KMS-11 (cell line): ENCODE measurements around the gene HIF3A.

ENCODE experiments used
- H2AFZ ChIP-seq: fragments of 200-600 bp; sonication (generic); 2 replicates; pipeline ENCODE4 v1.6.1; 2016; ENCODE audit warnings: antibody characterized with exemption, mixed run types, low read depth
- H3K27ac ChIP-seq: fragments of 200-600 bp; sonication (generic); 2 replicates; pipeline ENCODE4 v1.6.1; 2016; ENCODE audit warnings: mild to moderate bottlenecking, mixed run types
- H3K27me3 ChIP-seq: fragments of 200-600 bp; sonication (generic); 2 replicates; pipeline ENCODE4 v1.6.1; 2017; ENCODE audit warnings: mild to moderate bottlenecking, low read depth, mixed run types, moderate library complexity; ENCODE audit not compliant: insufficient read depth
- H3K36me3 ChIP-seq: fragments of 200-600 bp; sonication (generic); 2 replicates; pipeline ENCODE4 v1.6.1; 2017; ENCODE audit warnings: mild to moderate bottlenecking, mixed run types; ENCODE audit not compliant: insufficient read depth
- H3K4me1 ChIP-seq: fragments of 200-600 bp; sonication (generic); 2 replicates; pipeline ENCODE4 v1.6.1; 2016; ENCODE audit warnings: mild to moderate bottlenecking, low read depth, mixed run types; ENCODE audit not compliant: poor library complexity, severe bottlenecking
- H3K4me2 ChIP-seq: fragments of 200-600 bp; sonication (generic); 2 replicates; pipeline ENCODE4 v1.7.0; 2016; ENCODE audit warnings: mild to moderate bottlenecking, mixed run types
- H3K4me3 ChIP-seq: fragments of 200-600 bp; sonication (generic); IDR thresholded peaks from 2 replicates; pipeline ENCODE4 v1.6.1; 2017; ENCODE audit warnings: low read depth, low read length, mixed read lengths; ENCODE audit not compliant: insufficient read depth
- H3K79me2 ChIP-seq: fragments of 200-600 bp; sonication (generic); 2 replicates; pipeline ENCODE4 v1.6.1; 2016; ENCODE audit warnings: low read depth, mixed run types; ENCODE audit not compliant: insufficient read depth
- H3K9ac ChIP-seq: fragments of 200-600 bp; sonication (generic); 2 replicates; pipeline ENCODE4 v1.6.1; 2016; ENCODE audit warnings: mild to moderate bottlenecking, mixed run types
- H4K20me1 ChIP-seq: fragments of 200-600 bp; sonication (generic); 2 replicates; pipeline ENCODE4 v1.6.1; 2016; ENCODE audit warnings: mild to moderate bottlenecking, mixed run types; ENCODE audit not compliant: insufficient read depth
- TF ChIP-seq, protein P1 (sequence below): fragments of 200-600 bp; sonication (generic); conservative IDR thresholded peaks from 2 replicates; pipeline ENCODE4 v1.6.1; 2017; ENCODE audit warnings: low read depth, mild to moderate bottlenecking, antibody characterized with exemption, low read length, moderate library complexity, mixed read lengths

Gene HIF3A

DNA sequence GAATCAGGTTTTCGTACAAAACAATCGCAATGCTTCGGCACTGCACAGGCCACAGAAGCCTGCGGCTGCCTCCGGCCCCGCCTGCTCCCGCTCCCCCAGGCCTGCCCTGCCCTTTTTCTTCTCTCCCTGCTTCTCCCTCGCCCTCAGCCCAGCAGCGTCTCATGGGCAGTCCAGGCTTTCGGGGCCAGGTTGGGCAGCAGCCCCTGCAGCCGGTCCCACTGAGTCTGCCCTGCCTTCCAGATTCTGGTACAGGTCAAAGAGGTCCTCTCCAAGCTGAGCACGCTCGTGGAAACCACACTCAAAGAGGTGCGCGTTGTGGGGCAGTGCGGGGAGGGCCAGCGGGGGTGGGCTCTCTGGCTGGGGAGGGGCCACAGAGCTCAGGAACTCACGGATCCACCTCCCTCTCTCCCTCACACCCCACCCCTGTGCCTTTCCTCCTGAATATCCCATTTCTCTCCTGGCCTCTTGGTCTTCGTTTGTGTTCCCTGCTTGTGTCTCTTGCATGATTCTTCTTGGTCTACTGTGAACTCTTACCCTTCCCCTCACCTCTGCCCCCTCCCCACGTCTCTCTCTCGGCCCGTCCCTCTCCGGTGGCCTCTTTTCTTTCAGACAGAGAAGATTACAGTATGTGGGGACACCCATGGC lies 86.5 kb downstream of the HIF3A start:
- Histone ChIP-seq H3K36me3 (peaks cover 9% of the 10 kb centered on the region; the same call in 1 of the 2 replicates), H3K4me3 (no peak overlapping the region), H3K27ac (no peak overlapping the region)

DNA sequence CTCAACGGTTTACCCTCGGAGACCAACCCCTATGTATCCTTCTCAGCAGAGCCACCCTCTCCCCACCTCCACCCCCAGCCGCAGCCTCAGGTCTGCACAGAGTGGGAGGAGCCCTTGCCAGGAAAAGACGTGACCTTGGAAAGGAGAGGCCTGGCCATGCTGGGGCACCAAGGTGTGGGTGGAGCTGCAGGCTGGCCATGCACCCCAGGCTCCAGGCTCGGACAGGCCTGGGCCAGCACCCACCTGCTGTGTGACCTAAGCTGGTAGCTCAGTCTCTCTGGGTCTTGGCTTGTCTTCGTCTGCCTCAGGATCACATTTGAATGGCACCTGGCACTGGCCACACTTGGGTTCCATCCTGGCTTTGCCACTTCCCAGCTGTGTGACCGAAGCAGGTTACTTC lies 87.0 kb downstream of the HIF3A start:
- Histone ChIP-seq H3K4me3 (no peak overlapping the region), H3K27me3 (no peaks in the 10 kb centered on the region), H3K79me2 (peaks cover 8% of the 10 kb centered on the region; the same call in 1 of the 2 replicates), H4K20me1 (no peaks in the 10 kb centered on the region), H3K4me1 (no peaks in the 10 kb centered on the region), H3K36me3 (peaks cover 7% of the 10 kb centered on the region; the same call in 1 of the 2 replicates), H3K9ac (no peak overlapping the region), H2AFZ (no peak overlapping the region), H3K27ac (no peak overlapping the region), H3K4me2 (no peak overlapping the region)
- TF ChIP-seq, protein P1, sequence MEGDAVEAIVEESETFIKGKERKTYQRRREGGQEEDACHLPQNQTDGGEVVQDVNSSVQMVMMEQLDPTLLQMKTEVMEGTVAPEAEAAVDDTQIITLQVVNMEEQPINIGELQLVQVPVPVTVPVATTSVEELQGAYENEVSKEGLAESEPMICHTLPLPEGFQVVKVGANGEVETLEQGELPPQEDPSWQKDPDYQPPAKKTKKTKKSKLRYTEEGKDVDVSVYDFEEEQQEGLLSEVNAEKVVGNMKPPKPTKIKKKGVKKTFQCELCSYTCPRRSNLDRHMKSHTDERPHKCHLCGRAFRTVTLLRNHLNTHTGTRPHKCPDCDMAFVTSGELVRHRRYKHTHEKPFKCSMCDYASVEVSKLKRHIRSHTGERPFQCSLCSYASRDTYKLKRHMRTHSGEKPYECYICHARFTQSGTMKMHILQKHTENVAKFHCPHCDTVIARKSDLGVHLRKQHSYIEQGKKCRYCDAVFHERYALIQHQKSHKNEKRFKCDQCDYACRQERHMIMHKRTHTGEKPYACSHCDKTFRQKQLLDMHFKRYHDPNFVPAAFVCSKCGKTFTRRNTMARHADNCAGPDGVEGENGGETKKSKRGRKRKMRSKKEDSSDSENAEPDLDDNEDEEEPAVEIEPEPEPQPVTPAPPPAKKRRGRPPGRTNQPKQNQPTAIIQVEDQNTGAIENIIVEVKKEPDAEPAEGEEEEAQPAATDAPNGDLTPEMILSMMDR, result no peak

More for the DNA sequence above, 86.5 kb downstream of the HIF3A start:
- H3K27me3 ChIP-seq, result no peaks in the 10 kb centered on the region
- H3K79me2 ChIP-seq, result peaks cover 8% of the 10 kb centered on the region; the same call in 1 of the 2 replicates
- no peaks in the 10 kb centered on the region for H3K4me1 ChIP-seq
- no peaks in the 10 kb centered on the region for H4K20me1 ChIP-seq
- no peak overlapping the region for H3K4me2 ChIP-seq
- TF ChIP-seq, protein P1, result no peak
- H3K9ac ChIP-seq, result no peak overlapping the region
- H2AFZ ChIP-seq, result no peak overlapping the region

DNA sequence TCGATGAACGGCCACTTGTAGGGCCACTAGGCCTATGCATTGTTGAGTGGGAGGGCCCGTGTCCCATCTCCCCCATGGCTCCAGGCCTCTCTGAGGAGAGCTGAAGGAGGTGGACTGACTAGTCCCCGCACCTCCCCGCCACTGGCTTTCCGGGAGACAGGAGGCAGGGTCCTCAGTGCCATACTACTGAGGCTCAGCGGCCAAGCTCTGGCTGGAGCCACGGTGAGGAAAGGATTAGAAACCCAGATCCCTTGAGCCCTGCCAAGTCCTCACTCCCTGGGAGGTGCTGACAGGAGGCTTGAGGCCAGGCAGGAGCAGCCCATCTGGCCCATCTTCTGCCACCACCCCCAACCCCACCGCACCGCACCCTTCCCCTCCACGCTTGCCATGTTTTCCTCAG lies 87.6 kb downstream of the HIF3A start:
- peaks cover 7% of the 10 kb centered on the region; the same call in 1 of the 2 replicates for H3K36me3 ChIP-seq
- H2AFZ ChIP-seq, result no peak overlapping the region
- H4K20me1 ChIP-seq, result no peaks in the 10 kb centered on the region
- H3K4me2 ChIP-seq, result no peak overlapping the region
- H3K27ac ChIP-seq, result no peak overlapping the region
- no peak overlapping the region for H3K4me3 ChIP-seq
- H3K27me3 ChIP-seq, result no peaks in the 10 kb centered on the region
- H3K79me2 ChIP-seq, result peaks cover 8% of the 10 kb centered on the region; the same call in 1 of the 2 replicates
- H3K4me1 ChIP-seq, result no peaks in the 10 kb centered on the region
- TF ChIP-seq, protein P1, result no peak
- no peak overlapping the region for H3K9ac ChIP-seq

DNA sequence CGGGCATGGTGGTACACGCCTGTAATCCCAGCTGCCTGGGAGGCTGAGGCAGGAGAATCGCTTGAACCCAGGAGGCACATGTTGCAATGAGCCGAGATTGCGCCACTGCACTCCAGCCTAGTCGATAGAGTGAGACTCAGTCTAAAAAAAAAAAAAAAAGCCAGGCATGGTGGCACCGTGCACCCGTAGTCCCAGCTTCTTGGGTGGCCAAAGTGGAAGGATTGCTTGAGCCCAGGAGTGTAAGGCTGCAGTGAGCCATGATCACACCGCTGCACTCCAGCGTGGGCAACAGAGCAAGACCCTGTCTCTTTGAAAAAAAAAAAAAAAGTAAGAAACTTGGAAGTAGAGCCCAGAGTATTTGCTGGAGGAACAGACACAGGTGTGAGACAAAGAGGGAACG lies 88.8 kb downstream of the HIF3A start:
- Histone ChIP-seq H3K9ac (no peak overlapping the region), H3K4me2 (no peak overlapping the region), H3K4me3 (no peak overlapping the region), H3K79me2 (0 out of 2 replicates have a peak, but pooled peaks cover 8% of the 10 kb centered on the region), H3K27ac (no peak overlapping the region), H3K4me1 (no peaks in the 10 kb centered on the region), H3K27me3 (no peaks in the 10 kb centered on the region), H2AFZ (no peak overlapping the region), H4K20me1 (no peaks in the 10 kb centered on the region), H3K36me3 (peaks cover 7% of the 10 kb centered on the region; the same call in 1 of the 2 replicates)
- TF ChIP-seq, protein P1, result no peak
